Measurements from ENCODE around the gene ZNF385A.

The ZNF385A gene

GRCh38 chr12:54425702-54426101 lies 41.2 kb upstream of the ZNF385A start:
- peaks cover 0 to 2% of the 10 kb centered on the region in 2 donors for H3K9me3 ChIP-seq (replicated peaks in 1 of 2; ENCODE audit: control insufficient read depth in 2 of 2, insufficient read depth in 1 of 2, low read depth in 1 of 2, low read length in 2 of 2)
- WGBS, 2 donors (ENCODE audit: extremely low coverage in 2 of 2, insufficient read length in 2 of 2, insufficient replicate concordance in 1 of 2) = no CpG with 5 or more reads among the region's 2 CpGs
- H3K4me2 ChIP-seq (ENCODE audit: insufficient read depth, low read length, poor library complexity, severe bottlenecking) = no peak overlapping the region
- H4K8ac ChIP-seq (ENCODE audit: low read depth, low read length) = no peak overlapping the region
- H3K23ac ChIP-seq (ENCODE audit: low read depth, low read length, poor library complexity) = no peak overlapping the region
- no peaks in the 10 kb centered on the region for H3K36me3 ChIP-seq (replicated peaks in 1 of 2; ENCODE audit: control insufficient read depth in 2 of 2, insufficient read depth in 2 of 2, low read length in 2 of 2)
- H3K4ac ChIP-seq (ENCODE audit: low read length) = no peak overlapping the region
- no peak overlapping the region for H2BK5ac ChIP-seq (ENCODE audit: low read length)
- H3K27ac ChIP-seq (replicated peaks; ENCODE audit: low read length) = no peak overlapping the region
- no peak overlapping the region for H3K14ac ChIP-seq (ENCODE audit: low read length)
- peaks cover 2 to 13% of the 10 kb centered on the region in 2 donors for H3K4me1 ChIP-seq (ENCODE audit: control insufficient read depth in 2 of 2, insufficient read depth in 1 of 2, low read depth in 1 of 2, low read length in 2 of 2)
- H3K9ac ChIP-seq (ENCODE audit: low read depth, low read length, poor library complexity) = no peak overlapping the region
- no peak overlapping the region for H3K18ac ChIP-seq (ENCODE audit: low read length)
- peaks cover 0 to 71% (median 0%) of the 10 kb centered on the region in 3 experiments for H3K27me3 ChIP-seq (ENCODE audit: control insufficient read depth in 3 of 3, insufficient read depth in 3 of 3, low read depth in 1 of 3, low read length in 3 of 3)
- no peak overlapping the region for H3K4me3 ChIP-seq (ENCODE audit: low read length in 2 of 2)
- no peak overlapping the region for H2BK12ac ChIP-seq (ENCODE audit: low read length)
- H4K91ac ChIP-seq (ENCODE audit: low read depth, low read length, poor library complexity) = no peak overlapping the region
- no peaks in the 10 kb centered on the region for H3K79me1 ChIP-seq (ENCODE audit: low read depth, low read length)
- H2AK5ac ChIP-seq (ENCODE audit: low read depth, low read length) = no peak overlapping the region
- H2BK120ac ChIP-seq (ENCODE audit: low read depth, low read length) = no peak overlapping the region
- H2BK15ac ChIP-seq (ENCODE audit: low read length) = no peak overlapping the region
- no peak for DNase-seq (ENCODE audit: low spot score)
- H2AFZ ChIP-seq (ENCODE audit: low read length) = no peak overlapping the region

- no peak overlapping the region for H3K18ac ChIP-seq (ENCODE audit: low read length)
- H4K8ac ChIP-seq (ENCODE audit: low read depth, low read length) = no peak overlapping the region
- H2AFZ ChIP-seq (ENCODE audit: low read length) = no peak overlapping the region
- H2BK120ac ChIP-seq (ENCODE audit: low read depth, low read length) = no peak overlapping the region
- no peak overlapping the region for H3K4me3 ChIP-seq (ENCODE audit: low read length in 2 of 2)
- H3K9ac ChIP-seq (ENCODE audit: low read depth, low read length, poor library complexity) = no peak overlapping the region
- H2AK5ac ChIP-seq (ENCODE audit: low read depth, low read length) = no peak overlapping the region
- H2BK15ac ChIP-seq (ENCODE audit: low read length) = no peak overlapping the region
- no peak overlapping the region for H3K23ac ChIP-seq (ENCODE audit: low read depth, low read length, poor library complexity)
- H3K36me3 ChIP-seq (replicated peaks in 1 of 2; ENCODE audit: control insufficient read depth in 2 of 2, insufficient read depth in 2 of 2, low read length in 2 of 2) = no peaks in the 10 kb centered on the region
- no peaks in the 10 kb centered on the region for H3K79me1 ChIP-seq (ENCODE audit: low read depth, low read length)
- no peak for DNase-seq (ENCODE audit: low spot score)
- H2BK5ac ChIP-seq (ENCODE audit: low read length) = no peak overlapping the region
- H2BK12ac ChIP-seq (ENCODE audit: low read length) = no peak overlapping the region
- no peak overlapping the region for H4K91ac ChIP-seq (ENCODE audit: low read depth, low read length, poor library complexity)
- H3K4me2 ChIP-seq (ENCODE audit: insufficient read depth, low read length, poor library complexity, severe bottlenecking) = no peak overlapping the region
- peaks cover 10 to 23% of the 10 kb centered on the region in 2 donors for H3K4me1 ChIP-seq (ENCODE audit: control insufficient read depth in 2 of 2, insufficient read depth in 1 of 2, low read depth in 1 of 2, low read length in 2 of 2)
- no peak overlapping the region for H3K4ac ChIP-seq (ENCODE audit: low read length)
- peaks cover 0 to 2% of the 10 kb centered on the region in 2 donors for H3K9me3 ChIP-seq (replicated peaks in 1 of 2; ENCODE audit: control insufficient read depth in 2 of 2, insufficient read depth in 1 of 2, low read depth in 1 of 2, low read length in 2 of 2)
- no CpG with 5 or more reads among the region's 3 CpGs for WGBS, 2 donors (ENCODE audit: extremely low coverage in 2 of 2, insufficient read length in 2 of 2, insufficient replicate concordance in 1 of 2)
- H3K27me3 ChIP-seq (ENCODE audit: control insufficient read depth in 3 of 3, insufficient read depth in 3 of 3, low read depth in 1 of 3, low read length in 3 of 3) = peaks cover 0 to 70% (median 0%) of the 10 kb centered on the region in 3 experiments
- H3K14ac ChIP-seq (ENCODE audit: low read length) = peak overlapping the region; percentile 73
- no peak overlapping the region for H3K27ac ChIP-seq (replicated peaks; ENCODE audit: low read length)
These were observed 39.7 kb upstream of the ZNF385A start for GRCh38 chr12:54424224-54424623.

DNA sequence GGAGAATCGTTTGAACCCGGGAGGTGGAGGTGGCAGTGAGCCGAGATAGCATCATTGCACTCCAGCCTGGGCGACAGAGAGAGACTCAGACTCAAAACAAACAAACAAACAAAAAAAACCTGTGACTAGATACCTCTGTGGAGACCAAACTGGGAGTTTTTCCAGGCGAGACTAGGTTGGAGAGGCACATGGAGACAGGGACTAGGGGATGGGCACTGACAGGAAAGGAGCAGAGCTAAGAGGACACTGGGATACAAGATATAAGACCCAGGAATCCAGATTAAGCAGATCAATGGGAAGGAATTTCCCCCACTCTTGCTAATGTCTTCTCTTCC lies 39.2 kb upstream of the ZNF385A start:
- no peak overlapping the region for H3K4me2 ChIP-seq (ENCODE audit: insufficient read depth, low read length, poor library complexity, severe bottlenecking)
- DNase-seq (ENCODE audit: low spot score) = no peak
- H3K27ac ChIP-seq (replicated peaks; ENCODE audit: low read length) = no peak overlapping the region
- H3K9ac ChIP-seq (ENCODE audit: low read depth, low read length, poor library complexity) = no peak overlapping the region
- no peak overlapping the region for H2BK5ac ChIP-seq (ENCODE audit: low read length)
- H3K27me3 ChIP-seq (ENCODE audit: control insufficient read depth in 3 of 3, insufficient read depth in 3 of 3, low read depth in 1 of 3, low read length in 3 of 3) = peaks cover 0 to 67% (median 0%) of the 10 kb centered on the region in 3 experiments
- peaks cover 10 to 23% of the 10 kb centered on the region in 2 donors for H3K4me1 ChIP-seq (ENCODE audit: control insufficient read depth in 2 of 2, insufficient read depth in 1 of 2, low read depth in 1 of 2, low read length in 2 of 2)
- peaks cover 0 to 2% of the 10 kb centered on the region in 2 donors for H3K9me3 ChIP-seq (replicated peaks in 1 of 2; ENCODE audit: control insufficient read depth in 2 of 2, insufficient read depth in 1 of 2, low read depth in 1 of 2, low read length in 2 of 2)
- H3K36me3 ChIP-seq (replicated peaks in 1 of 2; ENCODE audit: control insufficient read depth in 2 of 2, insufficient read depth in 2 of 2, low read length in 2 of 2) = no peaks in the 10 kb centered on the region
- H2BK15ac ChIP-seq (ENCODE audit: low read length) = no peak overlapping the region
- no peak overlapping the region for H2AFZ ChIP-seq (ENCODE audit: low read length)
- H3K4me3 ChIP-seq (ENCODE audit: low read length in 2 of 2) = no peak overlapping the region
- no peak overlapping the region for H4K91ac ChIP-seq (ENCODE audit: low read depth, low read length, poor library complexity)
- no peak overlapping the region for H3K23ac ChIP-seq (ENCODE audit: low read depth, low read length, poor library complexity)
- H2AK5ac ChIP-seq (ENCODE audit: low read depth, low read length) = no peak overlapping the region
- no CpG with 5 or more reads among the region's 5 CpGs for WGBS, 2 donors (ENCODE audit: extremely low coverage in 2 of 2, insufficient read length in 2 of 2, insufficient replicate concordance in 1 of 2)
- no peak overlapping the region for H4K8ac ChIP-seq (ENCODE audit: low read depth, low read length)
- no peaks in the 10 kb centered on the region for H3K79me1 ChIP-seq (ENCODE audit: low read depth, low read length)
- H3K18ac ChIP-seq (ENCODE audit: low read length) = no peak overlapping the region
- H2BK120ac ChIP-seq (ENCODE audit: low read depth, low read length) = no peak overlapping the region
- no peak overlapping the region for H3K4ac ChIP-seq (ENCODE audit: low read length)
- H3K14ac ChIP-seq (ENCODE audit: low read length) = no peak overlapping the region
- no peak overlapping the region for H2BK12ac ChIP-seq (ENCODE audit: low read length)

GRCh38 chr12:54421879-54422250 lies 37.3 kb upstream of the ZNF385A start:
- Histone ChIP-seq H2AK5ac (ENCODE audit: low read depth, low read length) (no peak overlapping the region), H2BK120ac (ENCODE audit: low read depth, low read length) (no peak overlapping the region), H3K23ac (ENCODE audit: low read depth, low read length, poor library complexity) (no peak overlapping the region), H2AFZ (ENCODE audit: low read length) (no peak overlapping the region), H3K18ac (ENCODE audit: low read length) (no peak overlapping the region), H2BK15ac (ENCODE audit: low read length) (no peak overlapping the region), H2BK12ac (ENCODE audit: low read length) (no peak overlapping the region), H3K27me3 (ENCODE audit: control insufficient read depth in 3 of 3, insufficient read depth in 3 of 3, low read depth in 1 of 3, low read length in 3 of 3) (peaks cover 0 to 50% (median 0%) of the 10 kb centered on the region in 3 experiments), H4K8ac (ENCODE audit: low read depth, low read length) (no peak overlapping the region), H3K4ac (ENCODE audit: low read length) (no peak overlapping the region), H3K14ac (ENCODE audit: low read length) (no peak overlapping the region), H3K79me1 (ENCODE audit: low read depth, low read length) (no peaks in the 10 kb centered on the region), H3K27ac (replicated peaks; ENCODE audit: low read length) (no peak overlapping the region), H3K9ac (ENCODE audit: low read depth, low read length, poor library complexity) (no peak overlapping the region), H2BK5ac (ENCODE audit: low read length) (no peak overlapping the region), H3K9me3 (replicated peaks in 1 of 2; ENCODE audit: control insufficient read depth in 2 of 2, insufficient read depth in 1 of 2, low read depth in 1 of 2, low read length in 2 of 2) (no peaks in the 10 kb centered on the region), H3K36me3 (replicated peaks in 1 of 2; ENCODE audit: control insufficient read depth in 2 of 2, insufficient read depth in 2 of 2, low read length in 2 of 2) (no peaks in the 10 kb centered on the region), H4K91ac (ENCODE audit: low read depth, low read length, poor library complexity) (no peak overlapping the region), H3K4me3 (ENCODE audit: low read length in 2 of 2) (no peak overlapping the region), H3K4me1 (ENCODE audit: control insufficient read depth in 2 of 2, insufficient read depth in 1 of 2, low read depth in 1 of 2, low read length in 2 of 2) (peaks cover 14 to 22% of the 10 kb centered on the region in 2 donors), H3K4me2 (ENCODE audit: insufficient read depth, low read length, poor library complexity, severe bottlenecking) (no peak overlapping the region)
- no CpG with 5 or more reads among the region's 2 CpGs for WGBS, 2 donors (ENCODE audit: extremely low coverage in 2 of 2, insufficient read length in 2 of 2, insufficient replicate concordance in 1 of 2)
- DNase-seq (ENCODE audit: low spot score) = no peak

Measured in neuronal stem cell (in vitro differentiated cells).